Smooth muscle cell (in vitro differentiated cells): ENCODE measurements around the gene HJV. TPM values are rescaled to one million over a fixed set of nuclear protein-coding genes. Genes with fewer than 3 reads are reported as not detected.

ENCODE experiments used
- DNase-seq: peaks from one replicate; lab custom pipeline; 2025; ENCODE audit not compliant: unreplicated experiment; lab: John Stamatoyannopoulos, UW
- H2AFZ ChIP-seq: fragments of 200-600 bp; sonication (generic); 2 replicates; pipeline ENCODE4 v1.6.0; 2016; ENCODE audit warnings: antibody characterized with exemption, low read depth, mild to moderate bottlenecking
- H3F3A ChIP-seq: fragments of 200-600 bp; sonication (generic); 2 replicates; pipeline ENCODE4 v1.6.0; 2017; ENCODE audit warnings: antibody characterized with exemption, low read depth
- H3K27ac ChIP-seq: fragments of 200-600 bp; sonication (generic); 2 replicates; pipeline ENCODE4 v1.5.1; 2016; ENCODE audit warnings: low read depth, mild to moderate bottlenecking
- H3K27me3 ChIP-seq: fragments of 200-600 bp; sonication (generic); 2 replicates; pipeline ENCODE4 v1.6.1; 2016; ENCODE audit warnings: low read depth, mild to moderate bottlenecking
- H3K36me3 ChIP-seq: fragments of 200-600 bp; sonication (generic); 2 replicates; pipeline ENCODE4 v1.5.1; 2016; ENCODE audit warnings: low read depth
- H3K4me1 ChIP-seq: fragments of 200-600 bp; sonication (generic); 2 replicates; pipeline ENCODE4 v1.5.1; 2016; ENCODE audit warnings: low read depth
- H3K4me2 ChIP-seq: fragments of 200-600 bp; sonication (generic); 2 replicates; pipeline ENCODE4 v1.6.0; 2016; ENCODE audit warnings: mild to moderate bottlenecking
- H3K4me3 ChIP-seq: fragments of 200-600 bp; sonication (generic); 2 replicates; pipeline ENCODE4 v1.5.1; 2016; ENCODE audit warnings: mild to moderate bottlenecking
- H3K79me2 ChIP-seq: fragments of 200-600 bp; sonication (generic); 2 replicates; pipeline ENCODE4 v1.6.0; 2016; ENCODE audit warnings: low read depth, mild to moderate bottlenecking
- H3K9ac ChIP-seq: fragments of 200-600 bp; sonication (generic); 2 replicates; pipeline ENCODE4 v1.6.0; 2016; ENCODE audit warnings: low read depth
- H3K9me3 ChIP-seq: fragments of 200-600 bp; sonication (generic); replicated peaks from 2 replicates; pipeline ENCODE4 v1.5.1; 2016; ENCODE audit warnings: low read depth
- H4K20me1 ChIP-seq: fragments of 200-600 bp; sonication (generic); 2 replicates; pipeline ENCODE4 v1.6.0; 2016; ENCODE audit warnings: low read depth
- WGBS: methylation state at CpG from one replicate; pipeline ENCODE4 v1.1.7; 2016; ENCODE audit warnings: low lambda C conversion rate; 5-methylcytosine and 5-hydroxymethylcytosine counted together
- polyA plus RNA-seq: library from polyadenylated mRNA; unstranded; fragments of >200 nt; fragmentation: Nextera tagmentation; extraction: Ambion mirVana; gene quantifications from 2 replicates; pipeline ENCODE4 v1.2.1, GENCODE V29; 2016
- total RNA-seq: library from RNA; depleted of rRNA; stranded (reverse); fragments of >200 nt; gene quantifications from 2 replicates; pipeline ENCODE4 v1.2.3, GENCODE V29; 2014
- TF ChIP-seq, protein P1 (sequence below): fragments of 200-600 bp; sonication (generic); IDR thresholded peaks from 2 replicates; pipeline ENCODE4 v1.5.1; 2017; ENCODE audit warnings: borderline replicate concordance, mild to moderate bottlenecking, antibody characterized with exemption; ENCODE audit not compliant: insufficient read depth, poor library complexity, severe bottlenecking

Gene HJV
- total and polyA plus RNA-seq, 2 experiments from 2014 or later = not detected

DNA sequence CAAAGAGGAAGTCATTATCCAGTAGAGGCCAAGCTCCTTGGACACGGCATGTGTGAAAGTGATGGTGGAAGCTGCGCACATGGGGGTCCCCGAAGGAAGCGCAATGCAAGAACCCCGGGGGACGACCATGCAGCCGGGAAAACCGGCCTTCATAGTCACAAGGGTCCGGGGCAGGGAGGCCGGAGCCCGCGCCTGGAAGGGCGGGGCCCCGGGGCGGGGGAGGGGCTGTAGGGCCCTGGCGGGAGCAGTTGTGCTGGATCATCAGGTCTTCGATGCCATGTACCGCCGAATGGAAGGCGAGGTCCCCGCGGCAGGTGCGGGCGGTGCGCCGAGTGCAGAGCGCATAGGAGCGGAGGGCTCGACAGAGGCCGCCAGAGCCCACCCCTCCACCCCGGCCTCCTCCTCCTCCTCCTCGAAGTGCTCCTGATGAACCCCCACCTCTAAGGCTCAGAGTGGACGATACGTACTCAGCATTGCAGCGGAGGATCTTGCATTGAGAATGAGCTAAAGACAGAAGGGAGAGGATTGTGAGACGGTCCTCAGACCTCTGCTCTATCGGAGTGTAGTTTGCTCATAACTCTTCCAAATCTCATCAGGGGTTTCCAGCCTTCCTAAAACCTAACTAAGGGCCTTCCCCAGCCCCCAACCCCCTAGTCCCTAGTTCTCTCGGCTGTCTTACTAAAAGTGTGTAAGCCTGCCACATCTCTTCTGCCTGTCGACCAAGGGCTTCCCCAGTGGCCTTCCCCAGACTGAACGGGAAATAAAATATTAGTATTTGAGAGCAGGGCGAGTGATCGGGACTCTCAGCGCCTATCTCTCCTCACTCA lies 2.1 kb downstream of the HJV start:
- H3K9me3 ChIP-seq = no peaks in the 10 kb centered on the region
- H3K27ac ChIP-seq = no peak overlapping the region
- H3K4me2 ChIP-seq = peak overlapping the region; percentile 61
- WGBS = 36% methylated on average over 25 of the region's 43 CpGs
- H3K36me3 ChIP-seq = no peaks in the 10 kb centered on the region
- H3K4me1 ChIP-seq = no peaks in the 10 kb centered on the region
- no peaks in the 10 kb centered on the region for H3K79me2 ChIP-seq
- no peaks in the 10 kb centered on the region for H4K20me1 ChIP-seq
- TF ChIP-seq, protein P1, sequence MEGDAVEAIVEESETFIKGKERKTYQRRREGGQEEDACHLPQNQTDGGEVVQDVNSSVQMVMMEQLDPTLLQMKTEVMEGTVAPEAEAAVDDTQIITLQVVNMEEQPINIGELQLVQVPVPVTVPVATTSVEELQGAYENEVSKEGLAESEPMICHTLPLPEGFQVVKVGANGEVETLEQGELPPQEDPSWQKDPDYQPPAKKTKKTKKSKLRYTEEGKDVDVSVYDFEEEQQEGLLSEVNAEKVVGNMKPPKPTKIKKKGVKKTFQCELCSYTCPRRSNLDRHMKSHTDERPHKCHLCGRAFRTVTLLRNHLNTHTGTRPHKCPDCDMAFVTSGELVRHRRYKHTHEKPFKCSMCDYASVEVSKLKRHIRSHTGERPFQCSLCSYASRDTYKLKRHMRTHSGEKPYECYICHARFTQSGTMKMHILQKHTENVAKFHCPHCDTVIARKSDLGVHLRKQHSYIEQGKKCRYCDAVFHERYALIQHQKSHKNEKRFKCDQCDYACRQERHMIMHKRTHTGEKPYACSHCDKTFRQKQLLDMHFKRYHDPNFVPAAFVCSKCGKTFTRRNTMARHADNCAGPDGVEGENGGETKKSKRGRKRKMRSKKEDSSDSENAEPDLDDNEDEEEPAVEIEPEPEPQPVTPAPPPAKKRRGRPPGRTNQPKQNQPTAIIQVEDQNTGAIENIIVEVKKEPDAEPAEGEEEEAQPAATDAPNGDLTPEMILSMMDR = no peak
- no peak overlapping the region for H2AFZ ChIP-seq
- H3K4me3 ChIP-seq = peak overlapping the region; percentile 8
- no peak for DNase-seq
- no peak overlapping the region for H3K9ac ChIP-seq
- no peaks in the 10 kb centered on the region for H3F3A ChIP-seq
- H3K27me3 ChIP-seq = peaks cover 57% of the 10 kb centered on the region

DNA sequence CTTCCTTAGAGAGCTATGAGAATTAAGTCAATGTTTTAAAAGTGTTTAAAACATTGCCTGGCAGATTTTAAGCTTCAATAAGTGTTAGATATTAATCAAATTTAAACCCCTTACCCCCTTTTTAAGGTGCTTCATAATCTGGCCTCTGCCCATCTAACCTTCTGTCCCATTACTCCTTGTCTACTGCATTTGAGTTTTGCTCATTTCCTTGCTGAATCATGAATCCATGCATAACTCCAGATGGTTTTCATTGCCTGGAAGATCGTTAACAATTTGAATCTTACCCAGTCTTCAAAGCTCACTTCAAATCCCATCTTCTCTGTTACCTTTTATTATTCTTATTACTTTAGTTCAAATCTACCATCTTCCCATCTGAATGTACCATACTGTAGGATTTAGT lies 4.6 kb downstream of the HJV start:
- WGBS = 69% methylated on average over 1 of the region's 1 CpG

DNA sequence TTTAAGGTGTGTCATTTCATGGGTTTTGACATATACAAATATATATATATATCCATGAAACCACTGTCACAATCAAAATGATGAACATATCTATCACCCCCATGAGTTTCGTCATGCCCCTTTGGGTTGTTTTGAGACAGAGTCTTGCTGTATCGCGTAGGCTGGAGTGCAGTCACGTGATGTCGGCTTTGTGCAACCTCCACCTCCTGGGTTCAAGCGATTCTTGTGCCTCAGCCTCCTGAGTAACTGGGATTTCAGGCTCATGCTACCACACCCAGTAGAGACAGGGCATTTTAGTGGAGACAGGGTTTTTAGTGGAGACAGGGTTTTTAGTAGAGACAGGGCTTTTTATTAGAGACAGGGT lies 8.0 kb downstream of the HJV start:
- 79% methylated on average over 6 of the region's 6 CpGs for WGBS
- H3K36me3 ChIP-seq = no peaks in the 10 kb centered on the region
- no peaks in the 10 kb centered on the region for H3K9me3 ChIP-seq
- H3K27me3 ChIP-seq = peaks cover 21% of the 10 kb centered on the region
- no peak overlapping the region for H2AFZ ChIP-seq
- TF ChIP-seq, protein P1 = no peak
- no peaks in the 10 kb centered on the region for H3F3A ChIP-seq
- no peaks in the 10 kb centered on the region for H4K20me1 ChIP-seq
- no peaks in the 10 kb centered on the region for H3K79me2 ChIP-seq
- no peak overlapping the region for H3K9ac ChIP-seq
- no peak overlapping the region for H3K4me3 ChIP-seq
- no peaks in the 10 kb centered on the region for H3K4me1 ChIP-seq
- H3K4me2 ChIP-seq = no peak overlapping the region
- no peak for DNase-seq
- H3K27ac ChIP-seq = no peak overlapping the region

More for the DNA sequence above, 4.6 kb downstream of the HJV start:
- Histone ChIP-seq H3K4me1 (no peaks in the 10 kb centered on the region), H3K9me3 (no peaks in the 10 kb centered on the region), H3F3A (no peaks in the 10 kb centered on the region), H2AFZ (no peak overlapping the region), H3K27ac (no peak overlapping the region), H3K36me3 (no peaks in the 10 kb centered on the region), H3K4me2 (no peak overlapping the region), H3K27me3 (peaks cover 54% of the 10 kb centered on the region), H4K20me1 (no peaks in the 10 kb centered on the region), H3K79me2 (no peaks in the 10 kb centered on the region), H3K9ac (no peak overlapping the region), H3K4me3 (no peak overlapping the region)
- TF ChIP-seq, protein P1 = no peak
- no peak for DNase-seq
